H9 (cell line): Measurements from ENCODE around the gene TCF7L2. TPM values are rescaled to one million over a fixed set of nuclear protein-coding genes. Genes with fewer than 3 reads are reported as not detected.

ENCODE experiments used
- DNase-seq: peaks from one replicate; pipeline ENCODE4 v3.0.0-alpha.2; 2017
- H2AFZ ChIP-seq: one replicate; pipeline ENCODE4 v1.6.1; 2013; ENCODE audit warnings: mild to moderate bottlenecking, low read length, control low read depth, moderate library complexity
- H2AK5ac ChIP-seq: 2 replicates; pipeline ENCODE4 v1.6.1; 2013; ENCODE audit warnings: low read length, control low read depth, mixed read lengths; ENCODE audit not compliant: insufficient read length
- H2BK120ac ChIP-seq: one replicate; pipeline ENCODE4 v1.6.1; 2013; ENCODE audit warnings: low read depth, mild to moderate bottlenecking, low read length, control low read depth, inconsistent platforms; ENCODE audit not compliant: poor library complexity, severe bottlenecking
- H2BK12ac ChIP-seq: 2 replicates; pipeline ENCODE4 v1.6.1; 2013; ENCODE audit warnings: low read length, control low read depth, mixed read lengths, low read depth; ENCODE audit not compliant: insufficient read length
- H2BK15ac ChIP-seq: 2 replicates; pipeline ENCODE4 v1.6.1; 2013; ENCODE audit warnings: low read depth, low read length, control low read depth
- H2BK20ac ChIP-seq: one replicate; pipeline ENCODE4 v1.6.1; 2013; ENCODE audit warnings: low read depth, mild to moderate bottlenecking, low read length, control low read depth, inconsistent platforms; ENCODE audit not compliant: poor library complexity, severe bottlenecking
- H2BK5ac ChIP-seq: 2 replicates; pipeline ENCODE4 v1.6.1; 2013; ENCODE audit warnings: low read length, control low read depth, mixed read lengths; ENCODE audit not compliant: insufficient read length
- H3K14ac ChIP-seq: 2 replicates; pipeline ENCODE4 v1.6.1; 2013; ENCODE audit warnings: low read length, control low read depth; ENCODE audit not compliant: insufficient read depth
- H3K18ac ChIP-seq: 2 replicates; pipeline ENCODE4 v1.6.1; 2013; ENCODE audit warnings: low read depth, mild to moderate bottlenecking, mixed read lengths, low read length, control low read depth; ENCODE audit not compliant: insufficient read length
- H3K23ac ChIP-seq: 2 replicates; pipeline ENCODE4 v1.6.1; 2013; ENCODE audit warnings: low read length, control low read depth, mixed read lengths, low read depth; ENCODE audit not compliant: insufficient read length
- H3K23me2 ChIP-seq: 2 replicates; pipeline ENCODE4 v1.6.1; 2013; ENCODE audit warnings: low read depth, mild to moderate bottlenecking, mixed read lengths, low read length, control low read depth; ENCODE audit not compliant: insufficient read length, poor library complexity, severe bottlenecking
- H3K27ac ChIP-seq: 2 replicates; pipeline ENCODE4 v1.5.1; 2013; ENCODE audit warnings: low read length, control low read depth, mixed read lengths, low read depth; ENCODE audit not compliant: insufficient read length
- H3K27me3 ChIP-seq: 2 replicates; pipeline ENCODE4 v1.6.1; 2013; ENCODE audit warnings: low read length, control low read depth, inconsistent platforms; ENCODE audit not compliant: insufficient read depth
- H3K4ac ChIP-seq: 2 replicates; pipeline ENCODE4 v1.6.1; 2013; ENCODE audit warnings: low read depth, mild to moderate bottlenecking, control low read depth, inconsistent platforms, low read length, moderate library complexity
- H3K4me1 ChIP-seq: 2 replicates; pipeline ENCODE4 v1.6.1; 2013; ENCODE audit warnings: low read length, control low read depth, inconsistent platforms; ENCODE audit not compliant: insufficient read depth
- H3K4me2 ChIP-seq: 2 replicates; pipeline ENCODE4 v1.6.1; 2013; ENCODE audit warnings: low read length, control low read depth, mixed read lengths; ENCODE audit not compliant: insufficient read length, insufficient read depth
- H3K56ac ChIP-seq: 2 replicates; pipeline ENCODE4 v1.6.1; 2013; ENCODE audit warnings: low read depth, mild to moderate bottlenecking, mixed read lengths, low read length, control low read depth; ENCODE audit not compliant: insufficient read length
- H3K79me1 ChIP-seq: 2 replicates; pipeline ENCODE4 v1.6.1; 2013; ENCODE audit warnings: low read depth, mild to moderate bottlenecking, moderate library complexity, low read length, control low read depth, inconsistent platforms; ENCODE audit not compliant: insufficient read depth, poor library complexity, severe bottlenecking
- H3K79me2 ChIP-seq: 2 replicates; pipeline ENCODE4 v1.6.1; 2013; ENCODE audit warnings: low read length, control low read depth, inconsistent platforms; ENCODE audit not compliant: insufficient read depth
- H3K9ac ChIP-seq: 2 replicates; pipeline ENCODE4 v1.6.1; 2013; ENCODE audit warnings: low read length, control low read depth, mixed read lengths; ENCODE audit not compliant: insufficient read length; ENCODE audit errors: extremely low read depth
- H3K9me3 ChIP-seq: one replicate; pipeline ENCODE4 v1.6.1; 2013; ENCODE audit warnings: low read depth, low read length, inconsistent platforms; ENCODE audit not compliant: control insufficient read depth
- H3T11ph ChIP-seq: one replicate; pipeline ENCODE4 v1.6.1; 2013; ENCODE audit warnings: mild to moderate bottlenecking, low read length, control low read depth, inconsistent platforms
- H4K20me1 ChIP-seq: one replicate; pipeline ENCODE4 v1.6.1; 2013; ENCODE audit not compliant: control insufficient read depth, insufficient read length, insufficient read depth
- H4K5ac ChIP-seq: 2 replicates; pipeline ENCODE4 v1.6.1; 2013; ENCODE audit warnings: low read depth, mild to moderate bottlenecking, mixed read lengths, low read length, control low read depth; ENCODE audit not compliant: insufficient read length
- H4K8ac ChIP-seq: replicated peaks from 2 replicates; pipeline ENCODE4 v1.6.1; 2013; ENCODE audit warnings: low read length, control low read depth, mixed read lengths, low read depth; ENCODE audit not compliant: insufficient read length
- H4K91ac ChIP-seq: 2 replicates; pipeline ENCODE4 v1.6.1; 2013; ENCODE audit warnings: low read depth, mild to moderate bottlenecking, moderate library complexity, mixed read lengths, low read length, control low read depth; ENCODE audit not compliant: insufficient read length
- H3K27ac Mint-ChIP-seq, 3 experiments: 2 replicates in 2 of 3; 3 replicates in 1 of 3; pipeline ENCODE4 v1.8.0; 2020 to 2021; ENCODE audit warnings: mixed read lengths in 3 of 3, mild to moderate bottlenecking in 1 of 3, moderate library complexity in 1 of 3
- H3K27me3 Mint-ChIP-seq: 2 replicates; pipeline ENCODE4 v1.8.0; 2021; ENCODE audit warnings: low read depth, mild to moderate bottlenecking, moderate library complexity, mixed read lengths
- H3K36me3 Mint-ChIP-seq, 3 experiments: 2 replicates in 2 of 3; 3 replicates in 1 of 3; pipeline ENCODE4 v1.8.0; 2020 to 2021; ENCODE audit warnings: low read depth in 3 of 3, mixed read lengths in 3 of 3; ENCODE audit not compliant: insufficient read depth in 1 of 3
- H3K4me1 Mint-ChIP-seq, 2 experiments: 2 replicates each; pipeline ENCODE4 v1.8.0; 2020; ENCODE audit warnings: mixed read lengths in 2 of 2
- H3K4me3 Mint-ChIP-seq, 2 experiments: 2 replicates in 1 of 2; 3 replicates in 1 of 2; pipeline ENCODE4 v1.8.0; 2020 to 2021; ENCODE audit warnings: mild to moderate bottlenecking in 2 of 2, mixed read lengths in 2 of 2, moderate library complexity in 1 of 2
- H3K9me3 Mint-ChIP-seq, 2 experiments: 2 replicates in 1 of 2; 3 replicates in 1 of 2; pipeline ENCODE4 v1.8.0; 2020; ENCODE audit warnings: mild to moderate bottlenecking in 2 of 2, mixed read lengths in 2 of 2, moderate library complexity in 1 of 2
- WGBS: extraction: QIAGEN DNeasy Blood & Tissue Kit; methylation state at CpG from one replicate; pipeline ENCODE4 v1.1.7; 2013; ENCODE audit warnings: missing lambda C conversion rate, low lambda C conversion rate, mixed read lengths; ENCODE audit not compliant: insufficient read length; ENCODE audit errors: extremely low coverage; 5-methylcytosine and 5-hydroxymethylcytosine counted together
- total RNA-seq: library from RNA; stranded (reverse); gene quantifications from 2 replicates; pipeline ENCODE4 v1.2.1, GENCODE V29; 2021
- TF ChIP-seq, protein P1 (sequence below): fragments of 200-600 bp; sonication (generic); conservative IDR thresholded peaks from 3 replicates; pipeline ENCODE4 v1.8.0; 2021; ENCODE audit warnings: antibody characterized with exemption, mild to moderate bottlenecking

Gene TCF7L2
- total RNA-seq, 1 experiment from 2014 or later, result 71.1 TPM

- Histone ChIP-seq H4K20me1 (no peaks in the 10 kb centered on the region), H2BK12ac (no peak overlapping the region), H2AFZ (no peak overlapping the region), H3K27ac (no peak overlapping the region), H3K4me2 (no peak overlapping the region), H3K79me1 (no peaks in the 10 kb centered on the region), H4K8ac (no peak overlapping the region), H3K4me1 (no peaks in the 10 kb centered on the region), H3K79me2 (peaks cover 2% of the 10 kb centered on the region; the same call in 1 of the 2 replicates), H3K14ac (no peak overlapping the region), H2BK15ac (no peak overlapping the region), H2BK120ac (no peak overlapping the region), H4K91ac (no peak overlapping the region), H3K9me3 (no peaks in the 10 kb centered on the region), H3K27me3 (no peaks in the 10 kb centered on the region), H2BK5ac (no peak overlapping the region), H3T11ph (no peak overlapping the region), H2AK5ac (no peak overlapping the region), H3K18ac (no peak overlapping the region), H3K23me2 (no peaks in the 10 kb centered on the region), H3K23ac (no peak overlapping the region), H3K4ac (no peak overlapping the region), H2BK20ac (no peak overlapping the region), H4K5ac (no peak overlapping the region), H3K56ac (no peak overlapping the region), H3K9ac (no peak overlapping the region)
- Mint-ChIP-seq H3K4me1 (no peaks in the 10 kb centered on the region), H3K9me3 (no peaks in the 10 kb centered on the region), H3K27me3 (peaks cover 3% of the 10 kb centered on the region; the same call in 1 of the 2 replicates), H3K27ac (peak overlapping the region in 1 of 3 experiments; percentile 49; a peak in 1 of 7 replicates), H3K36me3 (peaks cover 53 to 96% (median 96%) of the 10 kb centered on the region in 3 experiments; a peak in 6 of 7 replicates), H3K4me3 (no peak overlapping the region)
- TF ChIP-seq, protein P1, sequence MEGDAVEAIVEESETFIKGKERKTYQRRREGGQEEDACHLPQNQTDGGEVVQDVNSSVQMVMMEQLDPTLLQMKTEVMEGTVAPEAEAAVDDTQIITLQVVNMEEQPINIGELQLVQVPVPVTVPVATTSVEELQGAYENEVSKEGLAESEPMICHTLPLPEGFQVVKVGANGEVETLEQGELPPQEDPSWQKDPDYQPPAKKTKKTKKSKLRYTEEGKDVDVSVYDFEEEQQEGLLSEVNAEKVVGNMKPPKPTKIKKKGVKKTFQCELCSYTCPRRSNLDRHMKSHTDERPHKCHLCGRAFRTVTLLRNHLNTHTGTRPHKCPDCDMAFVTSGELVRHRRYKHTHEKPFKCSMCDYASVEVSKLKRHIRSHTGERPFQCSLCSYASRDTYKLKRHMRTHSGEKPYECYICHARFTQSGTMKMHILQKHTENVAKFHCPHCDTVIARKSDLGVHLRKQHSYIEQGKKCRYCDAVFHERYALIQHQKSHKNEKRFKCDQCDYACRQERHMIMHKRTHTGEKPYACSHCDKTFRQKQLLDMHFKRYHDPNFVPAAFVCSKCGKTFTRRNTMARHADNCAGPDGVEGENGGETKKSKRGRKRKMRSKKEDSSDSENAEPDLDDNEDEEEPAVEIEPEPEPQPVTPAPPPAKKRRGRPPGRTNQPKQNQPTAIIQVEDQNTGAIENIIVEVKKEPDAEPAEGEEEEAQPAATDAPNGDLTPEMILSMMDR, result no peak
- DNase-seq, result no peak
- no CpG with 5 or more reads among the region's 3 CpGs for WGBS
These were observed 199.6 kb downstream of the TCF7L2 start for GRCh38 chr10:113149626-113150025.
